Measurements from ENCODE around the gene ANO10.
"Not testable (repeated sequence)": the region's sequence is repeated elsewhere in the genome, so short reads cannot be mapped to it uniquely, and the experiment has no call there.

The ANO10 gene

DNA sequence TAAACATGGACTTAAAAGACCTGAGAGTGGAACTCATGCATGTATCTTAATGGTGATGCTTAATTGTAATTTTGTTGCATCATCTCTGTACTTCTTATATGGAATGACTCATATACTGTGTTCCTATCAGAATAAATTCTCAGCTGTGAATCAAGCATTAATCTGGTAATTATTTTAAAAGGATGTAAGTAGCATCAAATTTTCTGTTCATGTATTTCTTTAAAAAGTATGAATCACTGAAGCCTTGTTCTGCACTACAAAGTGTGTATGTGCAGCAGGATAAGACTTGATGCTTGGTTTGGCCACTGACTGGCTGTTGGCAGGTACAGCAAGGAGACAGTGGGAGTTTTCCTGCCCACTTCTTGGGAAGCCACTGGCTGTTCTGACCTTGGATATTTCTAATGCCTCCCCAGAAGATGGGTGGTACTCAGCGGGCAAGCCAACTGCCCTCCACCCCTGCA lies 123.9 kb downstream of the ANO10 start:
- H3K9me3 ChIP-seq (ENCODE audit: insufficient read depth, low read length, severe bottlenecking): no peaks in the 10 kb centered on the region
- H3K4me2 ChIP-seq (ENCODE audit: insufficient read depth, low read length): no peak overlapping the region
- H3K4me1 ChIP-seq (ENCODE audit: insufficient read depth, low read length): no peaks in the 10 kb centered on the region
- no peak overlapping the region for H3K27ac ChIP-seq (ENCODE audit: low read length)
- H3K9ac ChIP-seq (ENCODE audit: low read depth, low read length): no peak overlapping the region
- H4K20me1 ChIP-seq (ENCODE audit: insufficient read depth, low read length): no peaks in the 10 kb centered on the region
- H3K27me3 ChIP-seq (ENCODE audit: insufficient read depth, low read length, poor library complexity): no peaks in the 10 kb centered on the region
- no peak overlapping the region for H3K4me3 ChIP-seq (ENCODE audit: low read depth in 1 of 2, low read length in 2 of 2)
- no peaks in the 10 kb centered on the region for H3K36me3 ChIP-seq (ENCODE audit: insufficient read depth, low read length)
- no peaks in the 10 kb centered on the region for H3K79me2 ChIP-seq (ENCODE audit: insufficient read depth, low read length)
- no peak for ATAC-seq (ENCODE audit: insufficient read depth, low read depth)
- H2AFZ ChIP-seq (ENCODE audit: low read depth, low read length): no peak overlapping the region
- TF ChIP-seq EZH2 (IDR thresholded peaks at IDR 0.05; ENCODE audit: borderline replicate concordance, low read depth, low read length, severe bottlenecking): no peak
- TF ChIP-seq, protein P1, sequence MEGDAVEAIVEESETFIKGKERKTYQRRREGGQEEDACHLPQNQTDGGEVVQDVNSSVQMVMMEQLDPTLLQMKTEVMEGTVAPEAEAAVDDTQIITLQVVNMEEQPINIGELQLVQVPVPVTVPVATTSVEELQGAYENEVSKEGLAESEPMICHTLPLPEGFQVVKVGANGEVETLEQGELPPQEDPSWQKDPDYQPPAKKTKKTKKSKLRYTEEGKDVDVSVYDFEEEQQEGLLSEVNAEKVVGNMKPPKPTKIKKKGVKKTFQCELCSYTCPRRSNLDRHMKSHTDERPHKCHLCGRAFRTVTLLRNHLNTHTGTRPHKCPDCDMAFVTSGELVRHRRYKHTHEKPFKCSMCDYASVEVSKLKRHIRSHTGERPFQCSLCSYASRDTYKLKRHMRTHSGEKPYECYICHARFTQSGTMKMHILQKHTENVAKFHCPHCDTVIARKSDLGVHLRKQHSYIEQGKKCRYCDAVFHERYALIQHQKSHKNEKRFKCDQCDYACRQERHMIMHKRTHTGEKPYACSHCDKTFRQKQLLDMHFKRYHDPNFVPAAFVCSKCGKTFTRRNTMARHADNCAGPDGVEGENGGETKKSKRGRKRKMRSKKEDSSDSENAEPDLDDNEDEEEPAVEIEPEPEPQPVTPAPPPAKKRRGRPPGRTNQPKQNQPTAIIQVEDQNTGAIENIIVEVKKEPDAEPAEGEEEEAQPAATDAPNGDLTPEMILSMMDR (IDR thresholded peaks at IDR 0.05; ENCODE audit: borderline replicate concordance, extremely low read depth, low read length, poor library complexity, severe bottlenecking): no peak
- no peak for DNase-seq

DNA sequence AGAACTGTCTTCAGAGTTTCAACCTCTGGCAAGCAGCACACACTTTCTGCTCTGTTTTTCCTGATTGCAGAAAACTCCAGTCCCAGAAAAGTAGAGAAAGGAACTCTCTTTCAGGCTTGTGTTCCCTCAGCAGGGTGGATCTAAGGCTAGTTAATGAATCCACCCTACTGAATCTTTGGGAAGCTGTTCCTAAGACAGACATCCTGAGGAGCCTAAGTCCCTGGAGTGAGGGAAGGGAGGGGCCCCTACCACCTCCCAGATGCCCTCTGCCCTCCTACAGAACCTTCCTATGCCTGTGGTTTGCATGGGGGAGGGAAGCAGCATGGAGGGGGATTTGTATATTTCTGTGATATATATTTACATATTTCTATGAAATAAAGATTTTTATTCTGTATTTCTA lies 124.4 kb downstream of the ANO10 start:
- Histone ChIP-seq H3K9me3 (ENCODE audit: insufficient read depth, low read length, severe bottlenecking) (no peaks in the 10 kb centered on the region), H3K9ac (ENCODE audit: low read depth, low read length) (no peak overlapping the region), H3K27me3 (ENCODE audit: insufficient read depth, low read length, poor library complexity) (no peaks in the 10 kb centered on the region), H4K20me1 (ENCODE audit: insufficient read depth, low read length) (no peaks in the 10 kb centered on the region), H3K36me3 (ENCODE audit: insufficient read depth, low read length) (no peaks in the 10 kb centered on the region), H2AFZ (ENCODE audit: low read depth, low read length) (no peak overlapping the region), H3K27ac (ENCODE audit: low read length) (no peak overlapping the region), H3K4me1 (ENCODE audit: insufficient read depth, low read length) (no peaks in the 10 kb centered on the region), H3K4me2 (ENCODE audit: insufficient read depth, low read length) (no peak overlapping the region), H3K79me2 (ENCODE audit: insufficient read depth, low read length) (no peaks in the 10 kb centered on the region), H3K4me3 (ENCODE audit: low read depth in 1 of 2, low read length in 2 of 2) (no peak overlapping the region)
- DNase-seq (no peak), ATAC-seq (ENCODE audit: insufficient read depth, low read depth) (no peak)
- no peak for TF ChIP-seq EZH2 (IDR thresholded peaks at IDR 0.05; ENCODE audit: borderline replicate concordance, low read depth, low read length, severe bottlenecking)
- TF ChIP-seq, protein P1 (IDR thresholded peaks at IDR 0.05; ENCODE audit: borderline replicate concordance, extremely low read depth, low read length, poor library complexity, severe bottlenecking): no peak

DNA sequence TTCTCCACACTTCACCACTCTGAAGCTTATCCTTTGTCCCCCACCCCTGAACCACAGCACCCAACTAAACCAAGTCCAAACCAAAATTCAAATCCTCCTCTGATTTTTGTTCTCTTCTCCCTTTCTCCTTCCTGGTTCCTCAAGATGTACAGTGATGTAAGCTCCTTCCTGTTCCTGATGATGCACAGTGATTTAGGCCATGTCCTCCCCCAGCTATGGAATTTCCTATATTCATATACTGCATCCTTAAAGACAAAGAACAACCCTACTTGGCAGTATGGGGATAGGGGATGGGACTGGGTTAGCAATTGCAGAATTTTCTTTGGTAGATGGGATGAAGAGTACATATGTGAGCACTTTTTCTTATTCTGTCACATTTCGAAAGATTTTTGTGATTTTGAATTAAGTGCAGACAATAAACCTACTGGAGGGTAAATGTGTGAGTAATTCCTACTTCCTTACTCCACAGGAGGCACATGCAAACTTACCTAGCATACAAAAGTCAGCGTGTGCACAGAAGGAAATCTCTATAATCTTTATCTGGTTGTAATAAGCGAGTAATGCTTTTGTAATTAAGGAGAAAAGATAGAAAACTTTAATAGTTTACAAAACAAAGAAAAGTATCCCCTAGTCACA lies 125.0 kb downstream of the ANO10 start:
- no peak overlapping the region for H3K4me3 ChIP-seq (ENCODE audit: low read depth in 1 of 2, low read length in 2 of 2)
- no peaks in the 10 kb centered on the region for H3K9me3 ChIP-seq (ENCODE audit: insufficient read depth, low read length, severe bottlenecking)
- DNase-seq: no peak
- no peak for ATAC-seq (ENCODE audit: insufficient read depth, low read depth)
- no peak overlapping the region for H2AFZ ChIP-seq (ENCODE audit: low read depth, low read length)
- no peak overlapping the region for H3K27ac ChIP-seq (ENCODE audit: low read length)
- no peak overlapping the region for H3K9ac ChIP-seq (ENCODE audit: low read depth, low read length)
- no peaks in the 10 kb centered on the region for H3K4me1 ChIP-seq (ENCODE audit: insufficient read depth, low read length)
- H4K20me1 ChIP-seq (ENCODE audit: insufficient read depth, low read length): no peaks in the 10 kb centered on the region
- H3K36me3 ChIP-seq (ENCODE audit: insufficient read depth, low read length): no peaks in the 10 kb centered on the region
- no peaks in the 10 kb centered on the region for H3K79me2 ChIP-seq (ENCODE audit: insufficient read depth, low read length)
- TF ChIP-seq EZH2 (IDR thresholded peaks at IDR 0.05; ENCODE audit: borderline replicate concordance, low read depth, low read length, severe bottlenecking): no peak
- H3K4me2 ChIP-seq (ENCODE audit: insufficient read depth, low read length): no peak overlapping the region
- H3K27me3 ChIP-seq (ENCODE audit: insufficient read depth, low read length, poor library complexity): no peaks in the 10 kb centered on the region

DNA sequence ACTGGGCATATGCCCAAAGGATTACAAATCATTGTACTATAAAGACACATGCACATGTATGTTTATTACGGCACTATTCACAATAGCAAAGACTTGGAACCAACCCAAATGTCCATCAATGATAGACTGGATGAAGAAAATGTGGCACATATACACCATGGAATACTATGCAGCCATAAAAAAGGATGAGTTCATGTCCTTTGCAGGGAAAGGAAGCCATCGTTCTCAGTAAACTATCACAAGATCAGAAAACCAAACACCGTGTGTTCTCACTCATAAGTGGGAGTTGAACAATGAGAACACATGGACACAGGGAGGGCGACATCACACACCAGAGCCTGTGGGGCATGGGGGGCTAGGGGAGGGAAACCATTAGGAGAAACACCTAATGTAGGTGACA lies 128.9 kb downstream of the ANO10 start:
- not testable (repeated sequence) for H3K27ac ChIP-seq (ENCODE audit: low read length); H3K9me3 ChIP-seq (ENCODE audit: insufficient read depth, low read length, severe bottlenecking)

DNA sequence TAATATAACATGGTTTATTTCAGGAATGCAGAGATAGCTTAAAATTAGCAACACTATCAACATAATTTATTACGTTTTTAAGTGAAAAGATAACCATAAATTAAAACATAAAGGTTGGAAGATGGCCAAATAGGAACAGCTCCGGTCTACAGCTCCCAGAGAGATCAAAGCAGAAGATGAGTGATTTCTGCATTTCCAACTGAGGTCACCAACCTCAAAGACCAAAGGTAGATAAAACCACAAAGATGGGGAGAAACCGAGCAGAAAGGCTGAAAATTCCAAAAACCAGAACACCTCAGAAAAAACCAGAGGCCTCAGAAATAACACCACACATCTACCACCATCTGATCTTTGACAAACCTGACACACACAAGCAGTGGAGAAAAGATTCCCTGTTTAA lies 130.0 kb downstream of the ANO10 start:
- H3K27ac ChIP-seq (ENCODE audit: low read length); ATAC-seq (ENCODE audit: insufficient read depth, low read depth); DNase-seq; H3K9ac ChIP-seq (ENCODE audit: low read depth, low read length); H3K79me2 ChIP-seq (ENCODE audit: insufficient read depth, low read length); H3K27me3 ChIP-seq (ENCODE audit: insufficient read depth, low read length, poor library complexity); H3K9me3 ChIP-seq (ENCODE audit: insufficient read depth, low read length, severe bottlenecking); H2AFZ ChIP-seq (ENCODE audit: low read depth, low read length); H3K36me3 ChIP-seq (ENCODE audit: insufficient read depth, low read length); H3K4me3 ChIP-seq (ENCODE audit: low read depth in 1 of 2, low read length in 2 of 2); H3K4me2 ChIP-seq (ENCODE audit: insufficient read depth, low read length); H3K4me1 ChIP-seq (ENCODE audit: insufficient read depth, low read length); H4K20me1 ChIP-seq (ENCODE audit: insufficient read depth, low read length): not testable (repeated sequence)

More for the DNA sequence above, 128.9 kb downstream of the ANO10 start:
- not testable (repeated sequence) for H3K79me2 ChIP-seq (ENCODE audit: insufficient read depth, low read length); H3K27me3 ChIP-seq (ENCODE audit: insufficient read depth, low read length, poor library complexity); H2AFZ ChIP-seq (ENCODE audit: low read depth, low read length); H3K4me3 ChIP-seq (ENCODE audit: low read depth in 1 of 2, low read length in 2 of 2); H3K4me1 ChIP-seq (ENCODE audit: insufficient read depth, low read length); H3K9ac ChIP-seq (ENCODE audit: low read depth, low read length); ATAC-seq (ENCODE audit: insufficient read depth, low read depth); H3K36me3 ChIP-seq (ENCODE audit: insufficient read depth, low read length); H3K4me2 ChIP-seq (ENCODE audit: insufficient read depth, low read length); DNase-seq; H4K20me1 ChIP-seq (ENCODE audit: insufficient read depth, low read length)

Data from DND-41 (cell line).